ENCODE data around the gene SRRM3. TPM values are rescaled to one million over a fixed set of nuclear protein-coding genes. Genes with fewer than 3 reads are reported as not detected.

SRRM3 gene
- total and polyA plus RNA-seq, 11 donors = 1.6 to 28.5 (median 6.5) TPM

DNA sequence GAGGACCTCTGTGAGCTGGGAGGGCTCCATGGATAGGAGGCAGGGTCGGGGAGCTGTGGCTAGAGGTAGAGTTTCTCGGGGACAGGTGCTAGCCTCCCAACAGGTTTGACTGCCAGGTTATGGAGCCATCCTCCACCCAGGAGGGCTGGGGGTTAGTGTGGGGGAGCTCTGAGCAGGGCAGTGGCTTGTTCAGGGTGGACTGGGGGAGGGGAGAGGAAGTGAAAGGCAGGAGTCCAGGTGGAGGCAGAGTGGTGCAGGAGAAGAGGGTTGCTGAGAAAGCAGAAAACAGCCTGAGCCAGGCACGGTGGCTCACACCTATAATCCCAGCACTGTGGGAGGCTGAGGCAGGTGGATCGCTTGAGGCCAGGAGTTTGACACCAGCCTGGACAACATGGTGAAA, 60.2 kb downstream of the SRRM3 start:
- Histone ChIP-seq H3K27ac (no peak overlapping the region), H3K4me1 (peaks cover 0 to 12% (median 5%) of the 10 kb centered on the region in 12 donors), H3K9me3 (no peaks in the 10 kb centered on the region), H3K36me3 (no peaks in the 10 kb centered on the region), H3K27me3 (peaks cover 12 to 35% (median 31%) of the 10 kb centered on the region in 9 donors), H3K4me3 (no peak overlapping the region)
- TF ChIP-seq, protein P1, sequence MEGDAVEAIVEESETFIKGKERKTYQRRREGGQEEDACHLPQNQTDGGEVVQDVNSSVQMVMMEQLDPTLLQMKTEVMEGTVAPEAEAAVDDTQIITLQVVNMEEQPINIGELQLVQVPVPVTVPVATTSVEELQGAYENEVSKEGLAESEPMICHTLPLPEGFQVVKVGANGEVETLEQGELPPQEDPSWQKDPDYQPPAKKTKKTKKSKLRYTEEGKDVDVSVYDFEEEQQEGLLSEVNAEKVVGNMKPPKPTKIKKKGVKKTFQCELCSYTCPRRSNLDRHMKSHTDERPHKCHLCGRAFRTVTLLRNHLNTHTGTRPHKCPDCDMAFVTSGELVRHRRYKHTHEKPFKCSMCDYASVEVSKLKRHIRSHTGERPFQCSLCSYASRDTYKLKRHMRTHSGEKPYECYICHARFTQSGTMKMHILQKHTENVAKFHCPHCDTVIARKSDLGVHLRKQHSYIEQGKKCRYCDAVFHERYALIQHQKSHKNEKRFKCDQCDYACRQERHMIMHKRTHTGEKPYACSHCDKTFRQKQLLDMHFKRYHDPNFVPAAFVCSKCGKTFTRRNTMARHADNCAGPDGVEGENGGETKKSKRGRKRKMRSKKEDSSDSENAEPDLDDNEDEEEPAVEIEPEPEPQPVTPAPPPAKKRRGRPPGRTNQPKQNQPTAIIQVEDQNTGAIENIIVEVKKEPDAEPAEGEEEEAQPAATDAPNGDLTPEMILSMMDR (IDR thresholded peaks at IDR 0.05) = no peak
- no peak for TF ChIP-seq POLR2A (IDR thresholded peaks at IDR 0.05)
- DNase-seq = no peak
- 55 to 73% (median 59%) methylated on average over 4 of the region's 4 CpGs for WGBS, 4 donors
- intact Hi-C loops (cut with DNase I) = loop anchor here in 8 of 10 donors (2.0 to 10.0 kb wide), 3 partner anchors 77 to 85 kb away; no protein-coding TSS in a partner anchor
- no peak for ATAC-seq

DNA sequence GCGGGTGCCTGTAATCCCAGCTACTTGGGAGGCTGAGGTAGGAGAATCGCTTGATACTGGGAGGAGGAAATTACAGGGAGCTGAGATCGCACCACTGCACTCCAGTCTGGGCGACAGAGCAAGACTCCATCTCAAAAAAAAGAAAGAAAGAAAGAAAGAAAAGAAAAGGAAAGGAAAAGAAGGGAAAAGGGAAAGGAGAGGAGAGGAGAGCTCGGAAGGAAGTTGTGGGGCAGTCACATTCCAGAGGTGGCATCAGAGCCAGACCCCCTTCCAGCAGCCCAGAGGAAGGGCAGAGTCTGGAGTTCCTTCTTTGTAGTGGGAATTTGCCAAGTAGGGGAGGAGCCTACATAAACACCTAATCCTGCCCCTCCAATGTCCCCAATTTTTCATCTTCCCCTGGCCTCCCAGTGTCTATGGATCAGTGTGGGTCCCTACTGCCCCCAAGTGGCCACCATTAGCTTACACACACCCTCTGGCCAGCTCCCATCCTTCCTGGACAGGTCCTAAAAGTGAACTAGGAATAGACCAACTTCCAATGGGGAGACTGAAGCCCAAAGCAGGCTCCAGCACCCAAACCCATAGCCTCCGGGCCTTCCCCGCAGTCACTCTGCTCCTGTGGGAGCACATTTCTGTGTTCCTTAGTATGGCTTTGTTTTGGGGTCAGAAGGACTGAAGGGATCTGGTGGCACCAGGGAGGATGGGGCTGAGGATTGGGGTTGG, 61.1 kb downstream of the SRRM3 start:
- H3K4me1 ChIP-seq = peaks cover 0 to 21% (median 7%) of the 10 kb centered on the region in 12 donors
- 60 to 67% (median 65%) methylated on average over 7 of the region's 7 CpGs for WGBS, 4 donors
- TF ChIP-seq, protein P1 (IDR thresholded peaks at IDR 0.05) = peak; percentile 31 to 70 (median 56)
- no peak for TF ChIP-seq POLR2A (IDR thresholded peaks at IDR 0.05)
- no peaks in the 10 kb centered on the region for H3K9me3 ChIP-seq
- DNase-seq (peak in 1 of 5 donors; percentile 54), ATAC-seq (peak; percentile 67 to 91 (median 80))
- H3K27me3 ChIP-seq = peaks cover 19 to 44% (median 36%) of the 10 kb centered on the region in 9 donors
- intact Hi-C loops (cut with DNase I) = loop anchor here in 8 of 10 donors (2.0 to 10.0 kb wide), 3 partner anchors 78 to 86 kb away; no protein-coding TSS in a partner anchor
- no peaks in the 10 kb centered on the region for H3K36me3 ChIP-seq
- no peak overlapping the region for H3K27ac ChIP-seq
- no peak overlapping the region for H3K4me3 ChIP-seq

DNA sequence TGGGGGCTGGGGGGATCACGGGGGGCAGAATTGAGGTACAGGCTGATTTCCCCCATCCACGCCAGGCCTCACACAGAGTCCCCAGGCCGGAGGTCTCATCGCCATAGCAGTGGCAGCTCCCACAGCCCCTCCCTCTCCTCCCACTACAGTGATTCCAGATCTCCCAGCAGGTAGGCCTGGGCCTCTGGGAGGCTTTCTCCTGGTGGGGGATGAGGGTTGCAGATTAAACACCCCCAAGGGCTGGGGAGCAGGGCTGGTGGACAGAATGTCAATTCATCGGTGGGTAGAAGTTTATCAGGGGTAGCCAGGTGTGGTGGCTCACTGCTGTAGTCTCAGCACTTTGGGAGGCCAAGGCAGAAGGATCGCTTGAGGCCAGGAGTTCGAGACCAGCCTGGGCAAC, 63.6 kb downstream of the SRRM3 start:
- WGBS, 4 donors = 94 to 97% (median 95%) methylated on average over 4 to 7 of the region's 7 CpGs
- intact Hi-C loops (cut with DNase I) = loop anchor here in 2 of 10 donors (5.0 to 10.0 kb wide), 2 partner anchors 73 to 80 kb away; no protein-coding TSS in a partner anchor
- no peaks in the 10 kb centered on the region for H3K36me3 ChIP-seq
- H3K27me3 ChIP-seq = peaks cover 11 to 50% (median 32%) of the 10 kb centered on the region in 9 donors
- no peak overlapping the region for H3K27ac ChIP-seq
- TF ChIP-seq, protein P1 (IDR thresholded peaks at IDR 0.05) = no peak
- TF ChIP-seq POLR2A (IDR thresholded peaks at IDR 0.05) = no peak
- no peak for DNase-seq
- peaks cover 0 to 18% (median 6%) of the 10 kb centered on the region in 12 donors for H3K4me1 ChIP-seq
- ATAC-seq = no peak
- H3K4me3 ChIP-seq = no peak overlapping the region
- no peaks in the 10 kb centered on the region for H3K9me3 ChIP-seq

DNA sequence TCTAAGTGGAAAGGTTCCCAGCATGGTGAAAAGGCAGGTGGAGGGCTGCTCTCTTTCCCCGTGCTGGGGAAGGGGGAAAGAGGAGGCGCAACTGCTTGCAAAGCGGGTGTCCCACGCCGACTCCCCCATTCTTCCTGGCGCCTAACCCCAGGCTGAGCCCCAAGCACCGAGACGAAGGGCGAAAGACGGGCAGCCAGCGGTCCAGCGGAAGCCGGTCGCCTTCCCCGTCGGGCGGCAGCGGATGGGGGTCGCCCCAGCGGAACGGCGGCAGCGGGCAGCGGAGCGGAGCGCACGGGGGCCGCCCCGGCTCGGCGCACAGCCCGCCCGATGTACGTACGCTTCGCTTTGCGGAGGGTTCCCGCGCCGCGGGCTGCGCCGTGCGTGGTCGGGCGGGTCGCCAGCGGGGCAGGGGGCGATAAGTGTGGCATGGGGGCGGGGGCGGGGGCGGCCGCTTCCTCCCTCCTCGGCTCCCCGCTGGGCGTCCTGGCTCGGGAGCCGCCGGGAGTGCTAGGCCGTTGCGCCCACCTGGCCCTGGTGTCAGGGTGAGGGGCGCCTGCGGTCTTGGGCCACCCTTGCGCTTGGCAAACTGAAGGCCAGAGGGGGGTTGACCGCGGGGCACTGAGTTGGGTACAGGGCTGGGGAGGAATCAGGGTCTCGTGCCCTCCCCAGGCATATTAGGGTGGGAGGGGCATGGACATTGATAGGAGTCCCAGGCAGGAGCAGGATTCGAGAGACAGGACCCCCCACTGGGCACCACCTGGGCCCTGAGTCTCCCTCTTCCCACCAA, 65.6 kb downstream of the SRRM3 start:
- Histone ChIP-seq H3K27ac (no peak overlapping the region), H3K4me1 (peaks cover 0 to 17% (median 6%) of the 10 kb centered on the region in 12 donors), H3K9me3 (no peaks in the 10 kb centered on the region), H3K4me3 (peak overlapping the region in 10 of 12 donors; percentile 12 to 42 (median 32)), H3K36me3 (no peaks in the 10 kb centered on the region), H3K27me3 (peaks cover 11 to 42% (median 36%) of the 10 kb centered on the region in 9 donors)
- DNase-seq (no peak), ATAC-seq (no peak)
- intact Hi-C loops (cut with DNase I) = loop anchor here in 2 of 10 donors (5.0 to 10.0 kb wide), 2 partner anchors 75 to 82 kb away; no protein-coding TSS in a partner anchor
- 1 to 7% (median 2%) methylated on average over 6 to 68 of the region's 68 CpGs for WGBS, 4 donors
- no peak for TF ChIP-seq POLR2A (IDR thresholded peaks at IDR 0.05)
- TF ChIP-seq, protein P1 (IDR thresholded peaks at IDR 0.05) = no peak

Data from heart left ventricle (tissue), 16 donors.